LoVo (cell line): Measurements from ENCODE around the gene ATP2A2.
"Not testable (repeated sequence)": the region's sequence is repeated elsewhere in the genome, so short reads cannot be mapped to it uniquely, and the experiment has no call there.

Experiments used
- DNase-seq: peaks from one replicate; pipeline ENCODE4 v3.0.0-alpha.2; 2016; ENCODE audit warnings: low spot score

ATP2A2 gene

GRCh38 chr12:110280779-110281548, at the start of gene ATP2A2:
Gene ATP2A2, plus strand, starts transcription at chr12:110281247. Its CDS starts 543 bp downstream, at chr12:110281790.
- peak; percentile 97 for DNase-seq

DNA sequence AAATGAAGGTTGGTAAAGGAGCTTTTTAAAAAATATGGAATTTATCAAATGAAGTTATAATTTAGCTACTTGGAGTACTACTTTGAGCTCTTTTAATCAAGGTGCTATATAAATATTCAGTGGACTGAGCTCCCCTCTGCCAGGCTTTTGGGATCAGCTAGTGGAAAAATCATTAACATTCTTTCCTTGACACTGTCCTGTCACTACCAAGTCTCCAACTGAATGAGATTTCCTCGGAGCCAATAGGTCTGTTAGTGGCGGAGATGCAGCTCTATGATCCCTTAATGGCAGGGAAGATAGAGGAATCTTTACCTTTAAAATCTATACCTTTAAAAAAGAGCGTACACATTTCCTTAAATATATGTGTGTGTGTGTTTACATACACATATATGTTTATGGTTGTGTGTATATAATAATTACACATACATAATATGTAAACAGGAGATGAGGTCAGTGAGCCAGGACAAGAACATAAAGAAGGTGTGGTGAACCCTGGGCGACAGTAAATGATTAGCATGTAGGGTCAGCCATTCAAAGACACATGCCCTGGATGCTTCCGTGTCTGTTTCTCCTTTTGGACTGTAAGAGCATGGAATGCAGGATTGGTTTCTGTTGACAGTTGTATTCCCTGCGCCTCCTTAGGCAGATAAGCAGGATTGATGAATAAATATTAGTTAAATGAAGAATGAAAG, 47.7 kb upstream of the ATP2A2 start:
- no peak for DNase-seq

GRCh38 chr12:110234331-110234751, 46.7 kb upstream of the ATP2A2 start:
- no peak for DNase-seq

DNA sequence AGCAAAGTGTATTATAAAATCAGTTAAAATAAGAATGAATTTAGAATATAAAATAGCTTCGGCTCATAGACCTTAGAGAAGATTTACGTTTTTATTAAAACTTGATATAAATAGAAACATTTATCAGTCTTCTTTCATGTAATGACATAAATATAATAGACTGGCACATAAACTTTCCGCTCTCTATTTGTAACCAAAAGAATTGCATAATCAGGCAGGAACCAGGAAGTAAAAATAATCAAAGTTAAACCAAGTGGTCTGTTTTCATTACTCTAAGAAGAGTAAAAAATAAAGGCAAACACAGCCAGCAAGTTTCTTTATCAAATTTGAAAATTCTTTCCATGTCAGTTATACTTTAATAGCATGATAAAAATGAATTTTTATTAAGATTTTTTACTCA, 46.3 kb upstream of the ATP2A2 start:
- DNase-seq = peak; percentile 52

GRCh38 chr12:110235383-110235782, 45.7 kb upstream of the ATP2A2 start:
- DNase-seq = no peak

- no peak for DNase-seq
Measured at GRCh38 chr12:110243227-110243626, 37.8 kb upstream of the ATP2A2 start.

- no peak for DNase-seq
Measured at GRCh38 chr12:110244372-110244771, 36.7 kb upstream of the ATP2A2 start.

DNA sequence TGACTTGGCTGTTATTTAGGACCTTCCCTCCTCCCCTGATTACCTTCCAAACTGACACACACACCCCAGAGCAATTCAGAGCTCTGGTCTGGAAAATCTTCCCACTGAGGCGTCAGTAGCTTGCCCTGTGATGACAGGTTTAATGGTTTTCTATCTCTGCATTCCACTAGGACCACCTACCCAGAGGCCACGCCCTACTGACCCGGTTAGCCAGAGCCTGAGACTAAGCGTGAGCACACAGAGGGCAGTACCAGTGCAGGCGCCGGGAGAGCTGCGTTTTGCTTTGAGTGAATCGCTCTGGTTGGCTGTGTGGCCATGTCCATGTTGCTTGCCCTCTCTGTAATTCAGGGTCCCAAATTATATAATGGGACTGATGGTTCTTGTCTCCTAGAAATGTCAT, 36.2 kb upstream of the ATP2A2 start:
- DNase-seq = no peak

- no peak for DNase-seq
Measured at GRCh38 chr12:110245369-110245772, 35.7 kb upstream of the ATP2A2 start.

DNA sequence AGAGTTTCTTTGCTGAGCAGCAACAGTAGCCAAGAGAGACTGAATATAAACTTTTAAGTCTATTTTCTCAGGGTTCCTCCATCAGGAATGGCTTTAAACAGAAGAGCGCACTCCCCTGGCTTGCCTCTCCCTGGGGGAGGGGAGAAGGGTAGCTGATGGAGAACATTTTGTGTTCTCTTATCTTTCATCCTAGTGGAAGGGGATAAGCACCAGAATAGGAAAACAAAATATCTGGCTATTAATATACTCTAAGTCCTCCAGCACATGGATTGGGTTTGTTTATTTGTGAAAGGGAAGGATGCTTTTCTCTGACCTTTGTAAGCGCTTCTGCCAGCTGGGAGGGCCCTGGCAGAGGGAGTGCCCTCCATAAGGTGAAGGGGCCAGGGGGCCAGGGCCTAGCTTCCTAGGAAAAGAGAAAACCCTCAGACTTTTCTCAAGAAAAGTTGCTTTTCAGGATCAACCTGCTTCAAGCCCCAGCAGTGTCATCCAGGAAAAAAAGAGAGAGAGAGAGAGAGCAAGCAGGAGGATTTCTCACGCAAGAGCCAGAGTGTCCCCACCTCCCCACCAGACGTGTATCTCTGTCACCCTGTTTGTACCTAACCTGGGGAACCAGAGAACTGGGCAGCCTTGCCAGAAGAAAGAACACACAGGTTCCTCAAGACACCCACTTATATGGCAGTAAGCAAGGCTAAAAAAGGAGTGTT, 34.3 kb upstream of the ATP2A2 start:
- DNase-seq = no peak

- DNase-seq = peak; percentile 90
Measured at GRCh38 chr12:110247340-110248095, 33.5 kb upstream of the ATP2A2 start.

GRCh38 chr12:110248096-110248447, 33.0 kb upstream of the ATP2A2 start:
- no peak for DNase-seq

GRCh38 chr12:110249105-110249504, 31.9 kb upstream of the ATP2A2 start:
- no peak for DNase-seq

GRCh38 chr12:110249716-110250225, 31.3 kb upstream of the ATP2A2 start:
- DNase-seq = peak; percentile 66

- no peak for DNase-seq
Measured at GRCh38 chr12:110251381-110251780, 29.7 kb upstream of the ATP2A2 start.

- no peak for DNase-seq
Measured at GRCh38 chr12:110252716-110253115, 28.3 kb upstream of the ATP2A2 start.

- no peak for DNase-seq
Measured at GRCh38 chr12:110253176-110253575, 27.9 kb upstream of the ATP2A2 start.

GRCh38 chr12:110254971-110255540, 26.0 kb upstream of the ATP2A2 start:
- no peak for DNase-seq

- DNase-seq = not testable (repeated sequence)
Measured at GRCh38 chr12:110255890-110256456, 25.1 kb upstream of the ATP2A2 start.

- no peak for DNase-seq
Measured at GRCh38 chr12:110256780-110257431, 24.1 kb upstream of the ATP2A2 start.

DNA sequence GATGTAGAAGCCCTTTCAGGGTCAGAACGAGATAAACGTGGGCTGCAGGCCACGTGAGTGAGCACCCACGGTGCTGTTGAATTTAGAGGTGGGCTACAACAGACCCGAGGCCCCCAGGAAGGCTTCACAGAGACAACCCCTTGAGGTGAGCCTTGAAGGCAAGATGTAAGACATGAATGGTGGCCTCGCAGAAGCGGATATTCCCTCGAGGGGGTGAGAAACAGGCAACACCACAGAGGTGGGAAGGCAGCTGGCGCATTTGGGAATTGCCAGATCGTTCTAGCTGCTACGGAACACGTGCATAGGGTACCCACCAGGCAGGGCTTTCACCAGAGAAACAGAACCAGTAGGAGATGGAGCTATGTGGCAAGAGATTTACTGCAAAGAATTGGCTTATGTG, 22.6 kb upstream of the ATP2A2 start:
- no peak for DNase-seq
